Panc1 (cell line): ENCODE results near the gene DCC. TPM values are rescaled to one million over a fixed set of nuclear protein-coding genes. Genes with fewer than 3 reads are reported as not detected.

Source experiments
- ATAC-seq: fragments of 200-7000 bp; cut with Tn5 transposase; 2 replicates; pipeline ENCODE4 v1.9.1; 2020; ENCODE audit warnings: mild to moderate bottlenecking, moderate library complexity
- BruUV-seq: library from RNA; stranded (reverse); fragments of 400-500 nt; replicated peaks from 2 replicates; lab custom pipeline; 2021; lab: Mats Ljungman, UMichigan
- CTCF ChIA-PET: fragments of 300-600 bp; sonication (Branson Sonifier 250); formaldehyde crosslinking; loops from one replicate; lab custom pipeline; 2022; ENCODE audit warnings: antibody characterized with exemption; lab: Charles Lee
- POLR2A ChIA-PET: fragments of 300-600 bp; sonication (Branson Sonifier 250); formaldehyde crosslinking; loops from one replicate; lab custom pipeline; 2022; ENCODE audit warnings: antibody characterized with exemption; lab: Charles Lee
- DNase-seq: peaks from one replicate; pipeline ENCODE4 v3.0.0-alpha.2; 2010; ENCODE audit warnings: low read depth, low spot score
- H3K27ac ChIP-seq: 2 replicates; pipeline ENCODE4 v1.5.1; 2011; ENCODE audit warnings: mild to moderate bottlenecking, low read length, inconsistent platforms
- H3K27me3 ChIP-seq: fragments of 200-500 bp; sonication (Bioruptor generic); 2 replicates; pipeline ENCODE4 v1.6.0; 2014; ENCODE audit warnings: low read length, inconsistent platforms; ENCODE audit not compliant: control insufficient read depth, insufficient read depth
- H3K36me3 ChIP-seq: fragments of 200-500 bp; sonication (Bioruptor generic); 2 replicates; pipeline ENCODE4 v1.5.1; 2014; ENCODE audit warnings: inconsistent platforms, mild to moderate bottlenecking, low read length, moderate library complexity; ENCODE audit not compliant: control insufficient read depth, insufficient read depth
- H3K4me1 ChIP-seq: 2 replicates; pipeline ENCODE4 v1.5.1; 2011; ENCODE audit warnings: inconsistent platforms, mild to moderate bottlenecking, low read length, moderate library complexity; ENCODE audit not compliant: control insufficient read depth, insufficient read depth
- H3K4me3 ChIP-seq, 2 experiments: 2 replicates each; pipeline ENCODE4 v1.5.1; 2011 to 2012; ENCODE audit warnings: low read depth in 2 of 2, low read length in 2 of 2, mild to moderate bottlenecking in 2 of 2, inconsistent platforms in 1 of 2, moderate library complexity in 1 of 2
- H3K9me3 ChIP-seq: fragments of 200-500 bp; sonication (Bioruptor generic); 2 replicates; pipeline ENCODE4 v1.5.1; 2014; ENCODE audit warnings: low read depth, mild to moderate bottlenecking, inconsistent platforms, low read length, moderate library complexity; ENCODE audit not compliant: control insufficient read depth, insufficient read depth
- CTCF ChIP-seq: fragments of 450-650 bp; IDR thresholded peaks from 2 replicates; pipeline ENCODE4 v1.5.1; 2017; ENCODE audit warnings: mild to moderate bottlenecking
- POLR2AphosphoS5 ChIP-seq: IDR thresholded peaks from 2 replicates; pipeline ENCODE4 v1.6.1; 2012; ENCODE audit warnings: mild to moderate bottlenecking, low read depth, low read length, moderate library complexity
- REST ChIP-seq, 2 experiments: IDR thresholded peaks; 2 replicates each; pipeline ENCODE4 v1.6.1; 2011 to 2012; ENCODE audit warnings: low read depth in 2 of 2, control low read depth in 1 of 2, low read length in 1 of 2, mild to moderate bottlenecking in 1 of 2, moderate library complexity in 1 of 2; ENCODE audit not compliant: insufficient read depth in 1 of 2
- SIN3A ChIP-seq: IDR thresholded peaks from 2 replicates; pipeline ENCODE4 v1.6.1; 2012; ENCODE audit warnings: low read depth, mild to moderate bottlenecking, low read length, moderate library complexity, borderline replicate concordance; ENCODE audit not compliant: insufficient read depth
- TCF7L2 ChIP-seq: IDR thresholded peaks from 2 replicates; pipeline ENCODE4 v1.6.1; 2011; ENCODE audit warnings: mild to moderate bottlenecking, low read depth, low read length, inconsistent platforms
- in situ Hi-C: cut with HindIII; loops from 2 replicates; pipeline ENCODE4 v1.10.0; 2016; ENCODE audit warnings: low sequenced_read_pairs, low pct_unique_long_range_greater_than_20kb
- intact Hi-C: fragments of 100-400 bp; cut with micrococcal nuclease; formaldehyde crosslinking; loops from one replicate; pipeline ENCODE4 v1.10.0; 2022; ENCODE audit not compliant: unreplicated experiment
- total RNA-seq: library from RNA; stranded (reverse); gene quantifications from one replicate; pipeline ENCODE4 v1.2.1, GENCODE V29; 2021; ENCODE audit not compliant: unreplicated experiment

DCC gene
- total RNA-seq, 1 experiment from 2014 or later = not detected

DNA sequence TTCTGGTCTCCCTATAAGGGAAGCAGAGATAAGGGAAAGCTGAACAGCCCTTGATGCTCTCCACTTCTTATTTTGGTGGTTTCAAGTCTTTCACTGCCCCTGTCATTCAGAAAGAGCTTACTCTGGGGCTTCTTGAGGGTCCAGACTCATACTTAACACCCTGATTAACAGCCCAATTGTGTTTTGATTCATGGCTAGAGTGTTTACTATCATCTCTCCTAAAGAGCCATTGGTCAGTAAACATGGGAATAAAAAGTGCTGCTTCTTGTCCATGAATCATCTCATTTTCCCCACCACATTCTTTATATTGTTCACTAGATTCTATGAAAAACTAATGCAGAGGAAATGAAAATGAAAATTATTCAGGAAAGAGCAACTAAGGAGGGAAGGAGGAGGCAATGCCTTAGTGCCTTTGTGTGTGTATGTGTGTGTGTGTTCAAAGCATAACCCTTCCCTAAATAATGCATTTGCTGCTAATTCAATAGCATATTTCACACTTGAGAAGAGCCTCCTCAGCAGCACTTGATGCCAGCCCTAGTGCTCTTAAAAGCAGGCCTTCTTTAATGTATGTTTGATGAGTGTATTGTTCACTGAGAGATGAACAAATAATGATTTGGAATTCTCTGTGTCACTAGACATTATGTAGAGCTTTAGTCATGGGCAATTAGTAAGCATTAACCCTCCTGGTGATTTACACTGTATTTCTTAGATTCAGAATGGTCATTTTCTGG is 63.5 kb downstream of the DCC start:
- intact Hi-C loops = no loop called here
- Histone ChIP-seq H3K4me3 (no peak overlapping the region), H3K27me3 (no peaks in the 10 kb centered on the region), H3K27ac (no peak overlapping the region), H3K36me3 (no peaks in the 10 kb centered on the region), H3K4me1 (no peaks in the 10 kb centered on the region), H3K9me3 (no peaks in the 10 kb centered on the region)
- CTCF ChIA-PET = no interaction called here
- ATAC-seq = no peak
- in situ Hi-C loops = no loop called here
- TF ChIP-seq SIN3A = no peak
- no peak for TF ChIP-seq CTCF
- no peak for TF ChIP-seq POLR2AphosphoS5
- DNase-seq = no peak
- BruUV-seq = no TSS peak
- POLR2A ChIA-PET = no interaction called here

GRCh38 chr18:52408800-52409302 is 68.9 kb downstream of the DCC start:
- in situ Hi-C loops = no loop called here
- no peaks in the 10 kb centered on the region for H3K27me3 ChIP-seq
- intact Hi-C loops = no loop called here
- no peaks in the 10 kb centered on the region for H3K36me3 ChIP-seq
- ChIA-PET CTCF (no interaction called here), POLR2A (no interaction called here)
- no peak overlapping the region for H3K27ac ChIP-seq
- ATAC-seq (no peak), DNase-seq (no peak)
- TF ChIP-seq REST (IDR thresholded peaks at IDR 0.05; ENCODE audit: insufficient read depth in 1 of 2, low read depth in 2 of 2, low read length in 1 of 2) (no peak), SIN3A (no peak), CTCF (no peak), TCF7L2 (no peak), POLR2AphosphoS5 (no peak)
- H3K4me3 ChIP-seq = no peak overlapping the region
- BruUV-seq = no TSS peak
- no peaks in the 10 kb centered on the region for H3K4me1 ChIP-seq
- H3K9me3 ChIP-seq = no peaks in the 10 kb centered on the region
